HepG2 (cell line): ENCODE results near the gene FAM50A. TPM values are rescaled to one million over a fixed set of nuclear protein-coding genes. Genes with fewer than 3 reads are reported as not detected.

Source experiments
- CBFB ChIP-seq: sonication (generic); formaldehyde crosslinking; IDR thresholded peaks from 2 replicates; pipeline ENCODE4 v1.4.0; 2020; ENCODE audit warnings: missing genetic modification reagents
- CENPX ChIP-seq: sonication (generic); formaldehyde crosslinking; IDR thresholded peaks from 2 replicates; pipeline ENCODE4 v1.9.0; 2021; ENCODE audit warnings: mild to moderate bottlenecking, missing genetic modification reagents, moderate library complexity
- DNMT3B ChIP-seq: conservative IDR thresholded peaks from 2 replicates; pipeline ENCODE4 v1.6.1; 2016; ENCODE audit warnings: missing biosample characterization, control low read depth
- FIP1L1 ChIP-seq: fragments of 200-400 bp; formaldehyde crosslinking; IDR thresholded peaks from 2 replicates; pipeline ENCODE4 v1.6.1; 2018; ENCODE audit warnings: low read depth, mild to moderate bottlenecking, low read length, moderate library complexity, borderline replicate concordance; ENCODE audit not compliant: insufficient read depth
- FUBP1 ChIP-seq: sonication (generic); formaldehyde crosslinking; IDR thresholded peaks from 2 replicates; pipeline ENCODE4 v1.5.1; 2020; ENCODE audit warnings: missing genetic modification reagents, mild to moderate bottlenecking, borderline replicate concordance
- KLF6 ChIP-seq: IDR thresholded peaks from 2 replicates; pipeline ENCODE4 v1.8.0; 2016; ENCODE audit warnings: missing biosample characterization, missing genetic modification reagents
- MEIS1 ChIP-seq: sonication (generic); formaldehyde crosslinking; IDR thresholded peaks from 2 replicates; pipeline ENCODE4 v1.9.0; 2021; ENCODE audit warnings: mild to moderate bottlenecking, missing genetic modification reagents, moderate library complexity, borderline replicate concordance
- SP2 ChIP-seq: sonication (generic); formaldehyde crosslinking; IDR thresholded peaks from 2 replicates; pipeline ENCODE4 v1.5.1; 2020; ENCODE audit warnings: mild to moderate bottlenecking, missing genetic modification reagents
- ZNF570 ChIP-seq: sonication (generic); formaldehyde crosslinking; IDR thresholded peaks from 2 replicates; pipeline ENCODE4 v1.4.0; 2020; ENCODE audit warnings: mild to moderate bottlenecking, missing genetic modification reagents, borderline replicate concordance
- ZNF687 ChIP-seq: sonication (generic); formaldehyde crosslinking; IDR thresholded peaks from 2 replicates; pipeline ENCODE4 v1.5.1; 2020; ENCODE audit warnings: mild to moderate bottlenecking, missing genetic modification reagents, moderate library complexity
- ZNF776 ChIP-seq: sonication (generic); formaldehyde crosslinking; IDR thresholded peaks from 2 replicates; pipeline ENCODE4 v1.4.0; 2020; ENCODE audit warnings: mild to moderate bottlenecking, missing genetic modification reagents
- polyA plus RNA-seq, 8 experiments: library from polyadenylated mRNA; depleted of rRNA in 3 of 8; stranded (reverse) in 7 of 8; unstranded in 1 of 8; fragments of >200 nt; fragmentation: Illumina TruSeq in 4 of 8; extraction: Trizol in 4 of 8; gene quantifications; 2 replicates each; pipeline versions ENCODE4 v1.2.1 to v1.2.3, GENCODE V29; 2011 to 2016; ENCODE audit warnings: low read depth in 4 of 8, missing spikeins in 1 of 8, mixed read lengths in 1 of 8; ENCODE audit not compliant: insufficient read depth in 1 of 8
- total RNA-seq, 5 experiments: library from RNA; depleted of rRNA; stranded (reverse); fragments of >200 nt; fragmentation: Illumina TruSeq; extraction: Trizol; gene quantifications; 2 replicates each; pipeline ENCODE4 v1.2.3, GENCODE V29; 2016; ENCODE audit warnings: low read depth in 1 of 5
- TF ChIP-seq, protein P1 (sequence below): sonication (generic); formaldehyde crosslinking; IDR thresholded peaks from 2 replicates; pipeline ENCODE4 v1.4.0; 2020; ENCODE audit warnings: missing genetic modification reagents
- TF ChIP-seq, protein P2 (sequence below): sonication (generic); formaldehyde crosslinking; IDR thresholded peaks from 2 replicates; pipeline ENCODE4 v1.5.0; 2020; ENCODE audit warnings: mild to moderate bottlenecking, missing genetic modification reagents
- TF ChIP-seq, protein P3 (sequence below): sonication (generic); formaldehyde crosslinking; IDR thresholded peaks from 2 replicates; pipeline ENCODE4 v1.4.0; 2020; ENCODE audit warnings: missing genetic modification reagents

The FAM50A gene
- total and polyA plus RNA-seq, 2 of the 13 experiments (the other 11 are each of a cell fraction or from before 2014, with no cell fraction given): 30.7 to 40.7 TPM

DNA sequence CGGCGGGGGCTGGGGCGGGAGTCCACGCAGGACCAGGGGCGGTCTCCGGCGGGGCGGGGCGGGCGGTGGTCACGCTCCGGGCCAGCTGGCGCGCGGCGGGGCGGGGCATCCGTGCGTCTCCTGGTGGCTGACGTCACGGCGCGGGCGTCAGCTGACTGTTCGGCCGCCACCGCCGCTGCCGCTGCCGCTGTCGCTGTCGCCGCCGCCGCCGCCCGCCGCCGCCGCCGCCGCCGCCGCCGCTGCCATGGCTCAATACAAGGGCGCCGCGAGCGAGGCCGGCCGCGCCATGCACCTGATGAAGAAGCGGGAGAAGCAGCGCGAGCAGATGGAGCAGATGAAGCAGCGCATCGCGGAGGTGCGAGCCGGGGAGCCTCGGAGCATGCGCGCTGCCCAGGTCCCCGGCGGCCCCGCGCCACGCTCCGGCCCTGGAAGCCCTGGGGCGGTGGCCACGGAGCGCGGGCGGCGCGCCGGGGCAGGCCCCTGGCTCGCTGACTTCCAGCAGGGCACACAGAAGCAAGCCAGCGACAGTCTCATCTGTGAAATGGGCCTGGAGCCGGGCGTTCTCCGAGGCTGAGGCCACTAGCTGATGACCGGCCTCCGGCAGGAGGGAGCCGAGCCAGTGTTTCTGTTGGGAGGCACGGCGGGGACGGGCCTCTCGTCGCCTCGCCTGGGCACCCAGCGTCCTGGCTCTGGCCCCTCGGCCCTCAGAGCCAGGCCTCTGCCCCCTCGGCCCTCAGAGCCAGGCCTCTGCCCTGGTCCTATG is at the start of gene FAM50A (continued):
- TF ChIP-seq FUBP1 (CRISPR knock-in tag): no peak
- no peak for TF ChIP-seq DNMT3B
- no peak for TF ChIP-seq SP2 (CRISPR knock-in tag)
- TF ChIP-seq KLF6: no peak
- TF ChIP-seq MEIS1 (CRISPR knock-in tag): no peak
- peak; percentile 76 for TF ChIP-seq ZNF687 (CRISPR knock-in tag)
- TF ChIP-seq CENPX (CRISPR knock-in tag): no peak
- TF ChIP-seq ZNF776 (CRISPR knock-in tag): no peak
- TF ChIP-seq CBFB: no peak
- no peak for TF ChIP-seq ZNF570 (CRISPR knock-in tag)
- TF ChIP-seq, protein P1, sequence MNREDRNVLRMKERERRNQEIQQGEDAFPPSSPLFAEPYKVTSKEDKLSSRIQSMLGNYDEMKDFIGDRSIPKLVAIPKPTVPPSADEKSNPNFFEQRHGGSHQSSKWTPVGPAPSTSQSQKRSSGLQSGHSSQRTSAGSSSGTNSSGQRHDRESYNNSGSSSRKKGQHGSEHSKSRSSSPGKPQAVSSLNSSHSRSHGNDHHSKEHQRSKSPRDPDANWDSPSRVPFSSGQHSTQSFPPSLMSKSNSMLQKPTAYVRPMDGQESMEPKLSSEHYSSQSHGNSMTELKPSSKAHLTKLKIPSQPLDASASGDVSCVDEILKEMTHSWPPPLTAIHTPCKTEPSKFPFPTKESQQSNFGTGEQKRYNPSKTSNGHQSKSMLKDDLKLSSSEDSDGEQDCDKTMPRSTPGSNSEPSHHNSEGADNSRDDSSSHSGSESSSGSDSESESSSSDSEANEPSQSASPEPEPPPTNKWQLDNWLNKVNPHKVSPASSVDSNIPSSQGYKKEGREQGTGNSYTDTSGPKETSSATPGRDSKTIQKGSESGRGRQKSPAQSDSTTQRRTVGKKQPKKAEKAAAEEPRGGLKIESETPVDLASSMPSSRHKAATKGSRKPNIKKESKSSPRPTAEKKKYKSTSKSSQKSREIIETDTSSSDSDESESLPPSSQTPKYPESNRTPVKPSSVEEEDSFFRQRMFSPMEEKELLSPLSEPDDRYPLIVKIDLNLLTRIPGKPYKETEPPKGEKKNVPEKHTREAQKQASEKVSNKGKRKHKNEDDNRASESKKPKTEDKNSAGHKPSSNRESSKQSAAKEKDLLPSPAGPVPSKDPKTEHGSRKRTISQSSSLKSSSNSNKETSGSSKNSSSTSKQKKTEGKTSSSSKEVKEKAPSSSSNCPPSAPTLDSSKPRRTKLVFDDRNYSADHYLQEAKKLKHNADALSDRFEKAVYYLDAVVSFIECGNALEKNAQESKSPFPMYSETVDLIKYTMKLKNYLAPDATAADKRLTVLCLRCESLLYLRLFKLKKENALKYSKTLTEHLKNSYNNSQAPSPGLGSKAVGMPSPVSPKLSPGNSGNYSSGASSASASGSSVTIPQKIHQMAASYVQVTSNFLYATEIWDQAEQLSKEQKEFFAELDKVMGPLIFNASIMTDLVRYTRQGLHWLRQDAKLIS: no peak
- TF ChIP-seq, protein P2, sequence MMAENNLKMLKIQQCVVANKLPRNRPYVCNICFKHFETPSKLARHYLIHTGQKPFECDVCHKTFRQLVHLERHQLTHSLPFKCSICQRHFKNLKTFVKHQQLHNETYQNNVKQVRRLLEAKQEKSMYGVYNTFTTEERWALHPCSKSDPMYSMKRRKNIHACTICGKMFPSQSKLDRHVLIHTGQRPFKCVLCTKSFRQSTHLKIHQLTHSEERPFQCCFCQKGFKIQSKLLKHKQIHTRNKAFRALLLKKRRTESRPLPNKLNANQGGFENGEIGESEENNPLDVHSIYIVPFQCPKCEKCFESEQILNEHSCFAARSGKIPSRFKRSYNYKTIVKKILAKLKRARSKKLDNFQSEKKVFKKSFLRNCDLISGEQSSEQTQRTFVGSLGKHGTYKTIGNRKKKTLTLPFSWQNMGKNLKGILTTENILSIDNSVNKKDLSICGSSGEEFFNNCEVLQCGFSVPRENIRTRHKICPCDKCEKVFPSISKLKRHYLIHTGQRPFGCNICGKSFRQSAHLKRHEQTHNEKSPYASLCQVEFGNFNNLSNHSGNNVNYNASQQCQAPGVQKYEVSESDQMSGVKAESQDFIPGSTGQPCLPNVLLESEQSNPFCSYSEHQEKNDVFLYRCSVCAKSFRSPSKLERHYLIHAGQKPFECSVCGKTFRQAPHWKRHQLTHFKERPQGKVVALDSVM (CRISPR knock-in tag): no peak
- TF ChIP-seq, protein P3, sequence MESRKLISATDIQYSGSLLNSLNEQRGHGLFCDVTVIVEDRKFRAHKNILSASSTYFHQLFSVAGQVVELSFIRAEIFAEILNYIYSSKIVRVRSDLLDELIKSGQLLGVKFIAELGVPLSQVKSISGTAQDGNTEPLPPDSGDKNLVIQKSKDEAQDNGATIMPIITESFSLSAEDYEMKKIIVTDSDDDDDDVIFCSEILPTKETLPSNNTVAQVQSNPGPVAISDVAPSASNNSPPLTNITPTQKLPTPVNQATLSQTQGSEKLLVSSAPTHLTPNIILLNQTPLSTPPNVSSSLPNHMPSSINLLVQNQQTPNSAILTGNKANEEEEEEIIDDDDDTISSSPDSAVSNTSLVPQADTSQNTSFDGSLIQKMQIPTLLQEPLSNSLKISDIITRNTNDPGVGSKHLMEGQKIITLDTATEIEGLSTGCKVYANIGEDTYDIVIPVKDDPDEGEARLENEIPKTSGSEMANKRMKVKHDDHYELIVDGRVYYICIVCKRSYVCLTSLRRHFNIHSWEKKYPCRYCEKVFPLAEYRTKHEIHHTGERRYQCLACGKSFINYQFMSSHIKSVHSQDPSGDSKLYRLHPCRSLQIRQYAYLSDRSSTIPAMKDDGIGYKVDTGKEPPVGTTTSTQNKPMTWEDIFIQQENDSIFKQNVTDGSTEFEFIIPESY (CRISPR knock-in tag): no peak
- TF ChIP-seq FIP1L1: no peak
